Neural cell (in vitro differentiated cells): Measurements from ENCODE around the gene PTPRT. TPM values are rescaled to one million over a fixed set of nuclear protein-coding genes. Genes with fewer than 3 reads are reported as not detected.

Source experiments
- H2AFZ ChIP-seq: fragments of 200-600, 300-800 bp; sonication (generic), shearing (Covaris generic); 2 replicates; pipeline ENCODE4 v1.6.0; 2014; ENCODE audit warnings: low read depth, mild to moderate bottlenecking, antibody characterized with exemption, low read length, moderate library complexity
- H3F3A ChIP-seq: fragments of 200-600 bp; shearing (Covaris generic); 2 replicates; pipeline ENCODE4 v1.6.1; 2016; ENCODE audit warnings: mild to moderate bottlenecking, moderate library complexity, mixed read lengths, antibody characterized with exemption, low read length; ENCODE audit not compliant: insufficient read depth, poor library complexity, severe bottlenecking
- H3K27ac ChIP-seq: fragments of 200-600, 300-800 bp; sonication (generic), shearing (Covaris generic); 2 replicates; pipeline ENCODE4 v1.5.1; 2014; ENCODE audit warnings: mild to moderate bottlenecking, low read length, moderate library complexity
- H3K27me3 ChIP-seq: fragments of 300-800, 200-600 bp; sonication (generic), shearing (Covaris generic); 2 replicates; pipeline ENCODE4 v1.6.0; 2014; ENCODE audit warnings: mild to moderate bottlenecking, low read depth, low read length, moderate library complexity; ENCODE audit not compliant: insufficient read depth
- H3K36me3 ChIP-seq: fragments of 300-800, 200-600 bp; sonication (generic), shearing (Covaris generic); 2 replicates; pipeline ENCODE4 v1.5.1; 2014; ENCODE audit warnings: mild to moderate bottlenecking, antibody characterized with exemption, low read length, moderate library complexity; ENCODE audit not compliant: insufficient read depth
- H3K4me2 ChIP-seq: fragments of 300-800, 200-600 bp; sonication (generic), shearing (Covaris generic); 2 replicates; pipeline ENCODE4 v1.6.0; 2014; ENCODE audit warnings: mild to moderate bottlenecking, low read length
- H3K4me3 ChIP-seq: fragments of 300-800, 200-600 bp; sonication (generic), shearing (Covaris generic); 2 replicates; pipeline ENCODE4 v1.5.1; 2014; ENCODE audit warnings: mild to moderate bottlenecking, low read length, moderate library complexity
- H3K79me2 ChIP-seq: fragments of 200-600 bp; shearing (Covaris generic); replicated peaks from 2 replicates; pipeline ENCODE4 v1.6.0; 2014; ENCODE audit warnings: mild to moderate bottlenecking, low read length, moderate library complexity; ENCODE audit not compliant: insufficient read depth
- H3K9ac ChIP-seq: fragments of 300-800, 200-600 bp; sonication (generic), shearing (Covaris generic); 2 replicates; pipeline ENCODE4 v1.6.1; 2016; ENCODE audit warnings: mild to moderate bottlenecking, low read length, mixed read lengths
- H3K9me2 ChIP-seq: fragments of 200-600 bp; shearing (Covaris generic); 2 replicates; pipeline ENCODE4 v1.6.1; 2016; ENCODE audit warnings: mild to moderate bottlenecking, low read length, mixed read lengths; ENCODE audit not compliant: insufficient read depth
- H3K9me3 ChIP-seq: fragments of 200-600, 300-800 bp; sonication (generic), shearing (Covaris generic); 2 replicates; pipeline ENCODE4 v1.6.1; 2016; ENCODE audit warnings: mild to moderate bottlenecking, mixed run types, low read length, moderate library complexity, mixed read lengths
- H4K20me1 ChIP-seq: fragments of 200-600 bp; shearing (Covaris generic); 2 replicates; pipeline ENCODE4 v1.6.1; 2016; ENCODE audit warnings: mild to moderate bottlenecking, mixed run types; ENCODE audit not compliant: insufficient read depth
- CTCF ChIP-seq: fragments of 450-650 bp; IDR thresholded peaks from 2 replicates; pipeline ENCODE4 v1.5.1; 2014; ENCODE audit warnings: antibody characterized with exemption, mild to moderate bottlenecking, moderate library complexity; ENCODE audit not compliant: poor library complexity, severe bottlenecking
- EP300 ChIP-seq: fragments of 450-650 bp; conservative IDR thresholded peaks from 2 replicates; pipeline ENCODE4 v1.6.1; 2014; ENCODE audit warnings: antibody characterized with exemption, mild to moderate bottlenecking, moderate library complexity; ENCODE audit not compliant: poor library complexity, severe bottlenecking
- EZH2 ChIP-seq: fragments of 200-600, 300-800 bp; shearing (Covaris generic), sonication (generic); IDR thresholded peaks from 2 replicates; pipeline ENCODE4 v1.6.1; 2014; ENCODE audit warnings: antibody characterized with exemption, low read length, borderline replicate concordance, mild to moderate bottlenecking; ENCODE audit not compliant: insufficient read depth, poor library complexity, severe bottlenecking
- MXI1 ChIP-seq: fragments of 450-650 bp; conservative IDR thresholded peaks from 2 replicates; pipeline ENCODE4 v1.6.1; 2014; ENCODE audit warnings: antibody characterized with exemption, mild to moderate bottlenecking; ENCODE audit not compliant: poor library complexity, severe bottlenecking
- POLR2AphosphoS5 ChIP-seq: IDR thresholded peaks from 2 replicates; pipeline ENCODE4 v1.6.1; 2012
- RAD21 ChIP-seq: fragments of 450-650 bp; conservative IDR thresholded peaks from 2 replicates; pipeline ENCODE4 v1.6.1; 2014; ENCODE audit warnings: antibody characterized with exemption, mild to moderate bottlenecking, moderate library complexity
- REST ChIP-seq: IDR thresholded peaks from 2 replicates; pipeline ENCODE4 v1.6.1; 2012; ENCODE audit warnings: borderline replicate concordance
- SMC3 ChIP-seq: fragments of 450-650 bp; conservative IDR thresholded peaks from 2 replicates; pipeline ENCODE4 v1.6.1; 2014; ENCODE audit warnings: antibody characterized with exemption, mild to moderate bottlenecking, moderate library complexity; ENCODE audit not compliant: poor library complexity
- TAF1 ChIP-seq: IDR thresholded peaks from 2 replicates; pipeline ENCODE4 v1.6.1; 2012; ENCODE audit warnings: low read depth
- polyA plus RNA-seq: library from polyadenylated mRNA; depleted of rRNA; stranded (reverse); fragments of >200 nt; gene quantifications from 2 replicates; pipeline ENCODE4 v1.2.3, GENCODE V29; 2014

The PTPRT gene
- polyA plus RNA-seq, 1 donor from 2014 or later: 9.2 TPM

- Histone ChIP-seq H3K9me3 (no peaks in the 10 kb centered on the region), H3K4me3 (no peak overlapping the region), H4K20me1 (no peaks in the 10 kb centered on the region), H3K9me2 (no peaks in the 10 kb centered on the region), H3F3A (no peaks in the 10 kb centered on the region), H3K79me2 (no peaks in the 10 kb centered on the region), H3K27ac (no peak overlapping the region), H3K27me3 (no peaks in the 10 kb centered on the region), H2AFZ (no peak overlapping the region), H3K9ac (no peak overlapping the region), H3K36me3 (no peaks in the 10 kb centered on the region), H3K4me2 (no peak overlapping the region)
- TF ChIP-seq POLR2AphosphoS5 (no peak), RAD21 (no peak), EP300 (no peak), CTCF (no peak), SMC3 (no peak), EZH2 (no peak), MXI1 (no peak), REST (no peak), TAF1 (no peak)
Measured at GRCh38 chr20:43016257-43016656, 173.4 kb downstream of the PTPRT start.

- no peaks in the 10 kb centered on the region for H3F3A ChIP-seq
- H3K36me3 ChIP-seq: no peaks in the 10 kb centered on the region
- H3K79me2 ChIP-seq: no peaks in the 10 kb centered on the region
- H3K27me3 ChIP-seq: no peaks in the 10 kb centered on the region
- no peaks in the 10 kb centered on the region for H3K9me3 ChIP-seq
- no peaks in the 10 kb centered on the region for H3K9me2 ChIP-seq
- H3K4me3 ChIP-seq: no peak overlapping the region
- no peaks in the 10 kb centered on the region for H4K20me1 ChIP-seq
- no peak overlapping the region for H3K27ac ChIP-seq
- no peak overlapping the region for H3K9ac ChIP-seq
- H3K4me2 ChIP-seq: no peak overlapping the region
- TF ChIP-seq POLR2AphosphoS5 (no peak), EZH2 (no peak), MXI1 (no peak), RAD21 (no peak), TAF1 (no peak), EP300 (no peak)
- H2AFZ ChIP-seq: no peak overlapping the region
Measured at GRCh38 chr20:43015566-43015965, 174.1 kb downstream of the PTPRT start.

GRCh38 chr20:43014206-43014605 is 175.5 kb downstream of the PTPRT start:
- Histone ChIP-seq H3K9me3 (no peaks in the 10 kb centered on the region), H3K9me2 (no peaks in the 10 kb centered on the region), H3K4me2 (no peak overlapping the region), H3K36me3 (no peaks in the 10 kb centered on the region), H2AFZ (no peak overlapping the region), H3K79me2 (no peaks in the 10 kb centered on the region), H3K27ac (no peak overlapping the region), H3K9ac (no peak overlapping the region), H3F3A (no peaks in the 10 kb centered on the region), H3K27me3 (no peaks in the 10 kb centered on the region), H3K4me3 (no peak overlapping the region), H4K20me1 (no peaks in the 10 kb centered on the region)
- no peak for TF ChIP-seq MXI1
- no peak for TF ChIP-seq REST
- TF ChIP-seq EZH2: no peak
- no peak for TF ChIP-seq RAD21
- no peak for TF ChIP-seq POLR2AphosphoS5
- TF ChIP-seq SMC3: no peak
- no peak for TF ChIP-seq TAF1
- TF ChIP-seq CTCF: no peak
- no peak for TF ChIP-seq EP300
